ENCODE data around the gene DAB2IP.

Gene DAB2IP

GRCh38 chr9:121776001-121776738, 124.7 kb downstream of the DAB2IP start:
- H3K4me3 ChIP-seq (ENCODE audit: low read length) = no peak overlapping the region
- DNase-seq (ENCODE audit: low read depth, low spot score) = no peak

DNA sequence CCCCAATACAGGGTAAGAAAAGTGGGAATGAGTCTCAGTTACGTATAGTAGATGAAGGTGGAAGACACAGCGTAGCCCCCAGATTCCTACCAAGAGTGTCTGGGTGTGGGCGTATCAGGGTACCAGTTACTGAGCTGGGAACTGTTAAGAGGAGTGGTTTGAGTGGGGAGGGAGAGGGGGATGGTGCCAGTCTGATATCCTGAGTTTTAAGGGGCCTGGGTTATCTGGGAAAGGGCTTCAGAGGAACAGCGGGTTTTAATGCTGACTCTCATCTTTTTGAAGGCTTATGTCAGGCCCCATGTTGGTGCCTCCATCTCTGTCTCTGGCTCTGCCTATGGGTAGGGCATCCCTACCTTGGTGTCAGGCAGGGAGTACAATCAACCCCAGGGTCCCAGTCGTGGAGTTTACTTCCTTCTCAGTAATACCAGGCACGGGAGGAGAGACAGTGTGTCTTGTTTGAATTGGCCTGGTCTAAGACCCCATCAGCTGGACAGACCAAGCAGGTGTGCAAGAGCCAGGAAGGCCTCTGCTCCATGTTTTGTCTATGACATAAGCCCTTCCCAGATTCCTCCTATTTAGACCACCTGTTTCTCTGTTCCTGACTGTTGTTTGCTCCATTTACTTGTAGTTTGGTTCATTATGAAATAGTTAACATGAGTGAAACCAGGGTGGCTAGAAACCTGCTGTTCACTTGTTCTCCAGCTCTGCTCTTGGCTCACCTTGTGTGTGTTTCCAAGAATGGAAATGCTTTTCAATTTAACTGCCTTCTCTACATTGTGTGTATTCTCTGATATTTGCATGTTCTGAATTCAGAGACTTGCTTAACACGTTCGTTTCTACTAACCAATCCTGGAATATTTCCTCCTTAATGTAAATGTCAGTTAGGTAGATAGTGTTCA, 125.6 kb downstream of the DAB2IP start:
- no peak for DNase-seq (ENCODE audit: low read depth, low spot score)
- no peak overlapping the region for H3K4me3 ChIP-seq (ENCODE audit: low read length)

- DNase-seq (ENCODE audit: low read depth, low spot score) = no peak
- no peak overlapping the region for H3K4me3 ChIP-seq (ENCODE audit: low read length)
These were observed 127.1 kb downstream of the DAB2IP start for GRCh38 chr9:121778252-121779225.

DNA sequence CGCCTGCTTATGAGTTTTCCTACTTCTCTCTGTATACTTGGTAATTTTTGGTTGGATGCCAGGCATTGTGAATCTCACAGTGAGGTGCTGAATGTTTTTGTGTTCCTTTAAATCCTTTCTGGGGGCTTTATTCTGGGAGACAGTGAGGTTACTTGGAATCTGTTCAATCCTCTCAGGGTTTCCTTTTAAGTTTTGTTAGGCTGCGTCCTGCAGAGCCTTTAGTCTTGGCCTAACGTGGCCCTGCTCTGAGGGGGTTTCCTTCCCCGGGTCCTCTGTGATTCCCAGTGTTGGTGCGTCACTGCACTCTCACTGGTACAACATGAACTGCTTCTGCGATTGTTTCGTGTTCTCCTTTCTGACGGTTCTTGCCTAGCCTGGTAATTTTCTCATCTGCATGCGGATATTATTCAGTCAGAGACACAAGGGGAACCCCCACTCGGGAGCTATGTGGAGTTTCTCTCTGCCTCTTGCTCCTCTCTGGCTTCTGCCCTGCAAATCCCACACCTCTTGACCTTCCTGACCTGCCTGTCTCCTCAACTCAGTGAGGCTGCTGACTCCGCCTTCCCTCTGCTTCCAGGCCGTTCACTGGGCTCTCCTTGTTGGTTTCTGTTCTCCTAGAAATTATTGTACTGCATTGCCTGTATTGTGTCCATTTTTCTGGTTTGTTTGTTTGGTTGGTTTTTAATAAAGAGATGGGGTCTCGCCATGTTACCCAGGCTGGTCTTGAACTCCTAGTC, 128.1 kb downstream of the DAB2IP start:
- no peak for DNase-seq (ENCODE audit: low read depth, low spot score)
- H3K4me3 ChIP-seq (ENCODE audit: low read length) = no peak overlapping the region

- no peak for DNase-seq (ENCODE audit: low read depth, low spot score)
- no peak overlapping the region for H3K4me3 ChIP-seq (ENCODE audit: low read length)
These were observed 129.0 kb downstream of the DAB2IP start for GRCh38 chr9:121780177-121781040.

GRCh38 chr9:121781145-121781548, 129.7 kb downstream of the DAB2IP start:
- DNase-seq (ENCODE audit: low read depth, low spot score) = no peak
- H3K4me3 ChIP-seq (ENCODE audit: low read length) = no peak overlapping the region

- H3K4me3 ChIP-seq (ENCODE audit: low read length) = no peak overlapping the region
- no peak for DNase-seq (ENCODE audit: low read depth, low spot score)
These were observed 130.4 kb downstream of the DAB2IP start for GRCh38 chr9:121781701-121782464.

DNA sequence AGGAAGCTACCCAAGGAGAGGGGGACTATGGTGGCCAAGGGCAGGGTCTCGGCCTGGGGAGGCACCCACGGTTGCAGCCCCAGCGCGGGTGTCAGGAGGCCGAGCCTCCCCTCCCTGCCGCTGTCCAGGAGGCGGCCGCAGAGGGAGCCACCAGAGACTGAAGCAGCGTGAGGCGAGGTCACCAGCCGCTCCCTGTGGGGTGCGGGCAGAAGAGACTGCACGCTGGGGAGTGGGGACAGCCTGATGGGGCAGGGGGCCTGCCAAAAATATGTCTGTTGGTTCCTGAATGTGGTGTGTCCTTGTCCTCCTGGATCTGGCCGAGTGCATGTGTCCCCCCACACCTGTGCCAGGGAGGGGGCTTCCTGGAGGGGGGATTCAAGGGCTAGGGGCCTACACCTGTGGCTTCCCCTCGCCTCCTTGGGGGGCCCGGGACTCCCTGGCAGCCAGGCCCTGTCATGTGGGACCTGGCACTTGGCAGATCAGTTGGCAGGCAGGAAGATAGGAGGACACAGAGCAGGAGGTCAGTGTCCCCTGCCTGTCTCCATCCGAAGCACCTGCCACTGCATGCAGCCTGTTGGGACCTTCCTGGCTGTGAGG, 131.2 kb downstream of the DAB2IP start:
- DNase-seq (ENCODE audit: low read depth, low spot score) = no peak
- no peak overlapping the region for H3K4me3 ChIP-seq (ENCODE audit: low read length)

GRCh38 chr9:121783111-121783510, 131.7 kb downstream of the DAB2IP start:
- no peak overlapping the region for H3K4me3 ChIP-seq (ENCODE audit: low read length)
- DNase-seq (ENCODE audit: low read depth, low spot score) = no peak

DNA sequence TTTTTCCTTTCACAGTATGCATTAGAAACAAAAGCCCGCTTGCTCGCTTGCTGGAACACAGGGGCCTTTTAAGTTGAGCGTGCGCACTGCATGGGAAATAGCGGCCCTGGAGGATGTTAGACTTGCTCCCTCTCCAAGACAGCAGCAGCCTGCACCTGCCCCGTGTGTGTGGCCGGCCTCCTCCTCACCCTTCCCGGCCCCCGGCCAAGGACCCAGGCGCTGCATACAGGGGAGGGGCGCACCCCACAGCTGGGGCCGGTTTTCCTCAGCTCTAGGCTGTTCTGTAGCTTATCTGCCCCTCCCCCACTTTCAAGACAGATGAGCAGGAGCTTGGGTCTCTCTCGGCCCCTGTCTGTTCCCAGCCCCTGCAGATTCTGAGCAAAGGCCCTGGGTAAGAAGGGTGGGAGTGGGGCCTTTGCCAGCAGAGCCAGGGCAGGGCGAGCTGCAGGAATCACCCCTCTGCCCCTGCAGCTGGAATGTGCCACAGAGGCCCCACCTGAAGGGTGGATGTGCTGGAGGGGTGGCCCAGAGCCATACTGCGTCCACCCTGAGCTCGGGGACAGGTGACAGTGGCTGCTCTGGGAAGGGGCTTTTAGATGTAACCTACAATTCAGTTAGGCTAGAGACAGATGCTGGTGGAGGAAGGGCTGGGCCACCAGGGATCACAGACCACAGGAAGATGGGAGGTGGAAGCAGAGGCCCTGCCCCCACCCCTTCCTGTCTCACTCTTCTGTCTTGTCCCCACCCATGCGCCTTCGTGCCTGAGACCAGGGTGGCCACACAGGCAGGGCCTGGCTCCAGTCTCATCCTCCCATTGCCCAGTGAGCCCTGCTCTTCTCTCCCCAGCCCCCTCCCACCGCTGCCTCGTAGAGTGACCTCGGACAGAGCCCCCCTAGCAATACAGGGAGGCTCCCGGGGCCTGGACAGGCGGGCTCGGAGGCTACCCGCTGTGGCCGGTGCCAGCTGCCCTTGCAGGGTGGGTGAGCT, 132.4 kb downstream of the DAB2IP start:
- DNase-seq (ENCODE audit: low read depth, low spot score) = peak; percentile 88
- peak overlapping the region; percentile 41 for H3K4me3 ChIP-seq (ENCODE audit: low read length)

- no peak overlapping the region for H3K4me3 ChIP-seq (ENCODE audit: low read length)
- DNase-seq (ENCODE audit: low read depth, low spot score) = no peak
These were observed 133.4 kb downstream of the DAB2IP start for GRCh38 chr9:121784731-121785411.

- no peak for DNase-seq (ENCODE audit: low read depth, low spot score)
- H3K4me3 ChIP-seq (ENCODE audit: low read length) = no peak overlapping the region
These were observed 134.5 kb downstream of the DAB2IP start for GRCh38 chr9:121785673-121786542.

- DNase-seq (ENCODE audit: low read depth, low spot score) = no peak
- H3K4me3 ChIP-seq (ENCODE audit: low read length) = no peak overlapping the region
These were observed 135.1 kb downstream of the DAB2IP start for GRCh38 chr9:121786543-121786948.

GRCh38 chr9:121786998-121787422, 135.6 kb downstream of the DAB2IP start:
- DNase-seq (ENCODE audit: low read depth, low spot score) = no peak
- H3K4me3 ChIP-seq (ENCODE audit: low read length) = no peak overlapping the region
